Memory B cell (primary cell): ENCODE data around the gene FBXO46.

Experiments
- ATAC-seq: fragments of 150-1000 bp; cut with Tn5 transposase; 2 replicates; pipeline ENCODE4 v1.10.0; 2021; ENCODE audit warnings: low read depth, mild to moderate bottlenecking, moderate library complexity
- DNase-seq, 2 donors: peaks; one replicate each; pipeline ENCODE4 v3.0.0; 2022; ENCODE audit warnings: low spot score in 2 of 2
- H3K27ac Mint-ChIP-seq: one replicate; pipeline ENCODE4 v1.8.0; 2022; ENCODE audit warnings: mild to moderate bottlenecking, moderate library complexity, mixed read lengths
- H3K27me3 Mint-ChIP-seq: one replicate; pipeline ENCODE4 v1.8.0; 2022; ENCODE audit warnings: mixed read lengths
- H3K36me3 Mint-ChIP-seq: one replicate; pipeline ENCODE4 v1.8.0; 2022; ENCODE audit warnings: mild to moderate bottlenecking, mixed read lengths
- H3K4me1 Mint-ChIP-seq: one replicate; pipeline ENCODE4 v1.8.0; 2022; ENCODE audit warnings: mixed read lengths
- H3K4me3 Mint-ChIP-seq: one replicate; pipeline ENCODE4 v1.8.0; 2022; ENCODE audit warnings: mild to moderate bottlenecking, moderate library complexity, mixed read lengths
- H3K9me3 Mint-ChIP-seq: one replicate; pipeline ENCODE4 v1.8.0; 2022; ENCODE audit warnings: mixed read lengths

The FBXO46 gene

GRCh38 chr19:45768984-45769782, 38.5 kb upstream of the FBXO46 start, which contains the start of gene SIX5:
SIX5 (minus strand) TSS chr19:45769252; CDS start chr19:45768844, 408 bp downstream.
- Mint-ChIP-seq H3K27me3 (peaks cover 12% of the 10 kb centered on the region), H3K27ac (peak within 1 kb of the TSS; percentile 85), H3K36me3 (no peaks in the 10 kb centered on the region), H3K9me3 (no peaks in the 10 kb centered on the region), H3K4me3 (peak within 1 kb of the TSS; percentile 93), H3K4me1 (peaks cover 19% of the 10 kb centered on the region)
- peak; percentile 83 to 96 for DNase-seq
- peak; percentile 67 for ATAC-seq

DNA sequence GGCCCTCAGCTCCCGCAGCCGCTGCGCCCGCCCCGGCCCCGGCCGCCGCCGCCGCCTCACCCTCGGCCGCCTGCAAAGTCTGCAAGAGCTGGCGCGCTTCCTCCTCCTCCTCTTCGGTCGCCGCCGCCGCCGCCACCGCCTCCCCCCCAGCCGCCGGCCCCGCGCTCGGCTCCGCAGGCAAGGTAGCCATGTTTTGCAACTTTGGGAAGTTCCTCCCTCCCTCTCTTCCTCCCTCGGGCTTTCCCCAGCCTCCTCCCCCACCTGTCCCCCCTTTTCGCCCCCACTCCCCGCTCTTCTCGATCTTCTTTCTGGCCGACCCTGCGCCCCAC, 37.9 kb upstream of the FBXO46 start:
- Mint-ChIP-seq H3K4me3 (peak overlapping the region; percentile 93), H3K36me3 (no peaks in the 10 kb centered on the region), H3K9me3 (no peaks in the 10 kb centered on the region), H3K27me3 (peaks cover 12% of the 10 kb centered on the region), H3K4me1 (peaks cover 19% of the 10 kb centered on the region), H3K27ac (peak overlapping the region; percentile 85)
- DNase-seq (peak; percentile 41 to 54), ATAC-seq (no peak)

GRCh38 chr19:45767881-45768654, 37.4 kb upstream of the FBXO46 start:
- H3K27me3 Mint-ChIP-seq = peaks cover 12% of the 10 kb centered on the region
- DNase-seq = peak in 1 of 2 donors; percentile 50

GRCh38 chr19:45767410-45767880, 36.7 kb upstream of the FBXO46 start:
- Mint-ChIP-seq H3K27me3 (peaks cover 12% of the 10 kb centered on the region), H3K36me3 (no peaks in the 10 kb centered on the region), H3K9me3 (no peaks in the 10 kb centered on the region), H3K4me1 (peaks cover 18% of the 10 kb centered on the region), H3K27ac (no peak overlapping the region), H3K4me3 (peak overlapping the region; percentile 76)
- DNase-seq (no peak), ATAC-seq (no peak)

More at GRCh38 chr19:45767881-45768654, 37.4 kb upstream of the FBXO46 start:
- no peak for ATAC-seq
- Mint-ChIP-seq H3K27ac (no peak overlapping the region), H3K4me3 (peak overlapping the region; percentile 81), H3K36me3 (no peaks in the 10 kb centered on the region), H3K9me3 (no peaks in the 10 kb centered on the region), H3K4me1 (peaks cover 19% of the 10 kb centered on the region)

DNA sequence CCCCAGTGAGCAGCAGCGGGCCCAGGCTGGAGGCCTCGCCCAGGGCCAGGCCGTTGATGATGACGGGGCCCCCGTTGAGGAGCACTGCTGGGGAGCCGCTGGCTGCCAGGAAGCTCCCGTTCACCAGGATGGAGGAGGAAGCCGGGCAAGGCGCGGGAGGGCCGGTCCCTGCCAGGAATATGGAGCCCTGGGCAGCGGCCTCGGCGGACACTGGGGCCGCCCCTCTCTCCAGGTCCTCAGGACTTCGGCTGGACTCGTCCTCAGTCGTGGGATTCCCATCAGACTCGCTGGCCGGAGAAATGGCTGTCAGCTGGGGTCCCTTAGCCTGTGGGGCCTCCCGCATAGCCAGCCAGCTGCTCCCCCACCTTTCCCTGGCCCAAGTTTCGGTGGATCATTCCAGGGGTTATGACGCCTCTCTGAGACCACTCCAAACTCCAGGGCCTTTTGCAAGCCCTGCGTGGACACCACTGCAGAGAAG, 36.2 kb upstream of the FBXO46 start:
- Mint-ChIP-seq H3K4me1 (peaks cover 14% of the 10 kb centered on the region), H3K27ac (no peak overlapping the region), H3K4me3 (peak overlapping the region; percentile 76), H3K27me3 (peaks cover 13% of the 10 kb centered on the region), H3K9me3 (no peaks in the 10 kb centered on the region), H3K36me3 (no peaks in the 10 kb centered on the region)
- DNase-seq = no peak
- no peak for ATAC-seq

DNA sequence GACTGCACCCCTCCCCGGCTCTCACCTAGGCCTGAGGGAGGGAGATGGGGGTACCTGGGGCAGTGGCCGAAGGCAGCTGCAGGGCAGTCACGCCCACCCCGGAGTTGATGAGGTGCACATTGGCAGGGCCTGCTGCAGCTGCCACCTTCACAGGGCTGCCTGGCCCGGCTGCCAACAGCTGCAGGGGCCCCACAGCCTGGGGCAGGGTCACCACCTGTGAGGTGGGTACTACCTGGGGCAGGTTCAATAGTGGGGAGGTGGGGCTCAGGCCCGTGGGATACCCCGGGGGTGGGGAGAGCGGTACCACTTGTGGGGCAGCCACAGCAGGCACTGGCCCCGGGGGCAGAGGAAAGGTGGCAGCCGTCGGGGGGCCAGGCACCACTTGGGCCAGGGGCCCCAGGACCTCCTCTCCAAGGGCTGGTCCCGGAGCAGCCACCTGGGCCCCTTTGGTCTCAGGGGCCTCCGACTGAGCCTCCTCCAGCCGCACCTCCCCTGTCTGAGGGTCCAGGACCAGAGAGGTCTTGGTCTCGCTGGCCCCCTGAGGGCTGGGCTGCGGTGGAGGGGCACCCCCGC, 35.7 kb upstream of the FBXO46 start:
- Mint-ChIP-seq H3K27ac (no peak overlapping the region), H3K4me3 (no peak overlapping the region), H3K36me3 (no peaks in the 10 kb centered on the region), H3K27me3 (peaks cover 13% of the 10 kb centered on the region), H3K4me1 (peaks cover 14% of the 10 kb centered on the region), H3K9me3 (no peaks in the 10 kb centered on the region)
- ATAC-seq (no peak), DNase-seq (no peak)

DNA sequence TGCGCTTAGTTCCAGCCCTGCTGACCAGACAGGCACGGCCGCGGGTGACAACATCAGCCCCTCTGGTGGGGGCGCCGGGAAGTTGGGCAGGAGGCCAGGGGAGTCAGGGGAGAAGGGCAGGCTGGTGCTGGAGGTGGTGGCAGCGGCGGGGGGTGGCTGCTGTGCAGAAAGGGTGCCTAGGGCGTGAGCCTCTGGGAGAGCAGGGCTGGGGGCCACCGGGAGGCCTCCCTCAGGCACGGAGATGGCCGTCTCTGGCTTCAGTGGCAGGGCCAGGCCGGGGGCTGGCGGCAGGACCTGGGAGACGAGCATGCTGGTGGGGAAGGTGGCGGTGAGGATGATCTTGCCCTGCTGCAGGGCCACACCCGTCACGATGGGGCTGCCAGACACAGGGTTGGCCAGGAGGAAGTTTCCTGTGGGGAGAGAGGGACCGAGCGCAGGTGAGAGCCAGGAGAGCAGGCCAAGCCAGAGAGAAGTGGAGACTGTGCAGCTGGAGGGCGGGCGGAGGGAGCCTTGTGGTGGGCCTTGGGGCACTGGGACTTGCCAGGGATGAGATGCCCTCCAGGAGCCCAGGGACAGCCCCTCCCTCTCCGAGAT, 35.1 kb upstream of the FBXO46 start:
- no peak overlapping the region for H3K27ac Mint-ChIP-seq
- ATAC-seq (no peak), DNase-seq (no peak)
- no peak overlapping the region for H3K4me3 Mint-ChIP-seq
- H3K4me1 Mint-ChIP-seq = peaks cover 10% of the 10 kb centered on the region
- peaks cover 13% of the 10 kb centered on the region for H3K27me3 Mint-ChIP-seq
- H3K36me3 Mint-ChIP-seq = no peaks in the 10 kb centered on the region
- no peaks in the 10 kb centered on the region for H3K9me3 Mint-ChIP-seq

DNA sequence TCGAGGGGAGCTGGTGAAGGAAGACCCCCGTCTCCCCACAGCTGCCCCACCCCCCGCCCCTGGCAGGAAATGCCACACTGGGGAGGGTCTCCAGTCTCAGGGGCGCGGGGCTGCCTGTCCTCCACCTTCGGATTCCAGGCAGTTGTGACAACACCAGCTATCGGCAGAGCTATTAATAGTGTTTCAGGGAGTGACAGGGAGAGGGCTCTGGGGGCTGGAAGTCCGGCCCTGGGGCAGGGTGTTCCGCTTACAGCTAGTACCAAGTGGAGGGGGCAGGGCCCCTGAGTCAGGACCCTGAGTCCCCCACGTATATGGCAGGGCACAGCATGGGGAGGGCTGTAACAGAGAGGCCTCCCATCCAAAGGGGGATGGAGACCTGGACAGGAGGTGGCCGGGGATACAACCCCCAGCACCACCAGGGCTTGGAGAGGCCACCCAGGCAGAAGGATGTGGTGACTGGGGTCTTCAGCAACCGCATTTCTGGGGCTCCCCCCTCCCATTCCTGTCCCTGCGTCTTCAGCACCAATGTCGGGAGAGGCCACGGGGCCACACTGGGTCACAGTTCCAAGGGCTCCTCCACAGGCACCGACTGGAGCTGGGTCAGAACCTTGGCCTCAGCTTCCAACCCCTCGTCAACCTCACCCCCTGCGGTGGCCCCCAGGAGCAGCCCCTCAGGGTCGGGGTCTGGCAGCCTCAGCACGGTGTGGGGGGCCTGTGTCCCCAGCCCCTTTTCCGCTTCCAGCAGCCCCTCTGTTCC, 34.4 kb upstream of the FBXO46 start:
- H3K36me3 Mint-ChIP-seq = no peaks in the 10 kb centered on the region
- ATAC-seq (no peak), DNase-seq (no peak)
- H3K4me1 Mint-ChIP-seq = peaks cover 7% of the 10 kb centered on the region
- H3K27ac Mint-ChIP-seq = no peak overlapping the region
- H3K27me3 Mint-ChIP-seq = peaks cover 13% of the 10 kb centered on the region
- no peaks in the 10 kb centered on the region for H3K9me3 Mint-ChIP-seq
- peak overlapping the region; percentile 8 for H3K4me3 Mint-ChIP-seq

- Mint-ChIP-seq H3K4me1 (peaks cover 7% of the 10 kb centered on the region), H3K36me3 (no peaks in the 10 kb centered on the region), H3K27ac (no peak overlapping the region)
Observed at GRCh38 chr19:45764475-45764874, 33.8 kb upstream of the FBXO46 start.

DNA sequence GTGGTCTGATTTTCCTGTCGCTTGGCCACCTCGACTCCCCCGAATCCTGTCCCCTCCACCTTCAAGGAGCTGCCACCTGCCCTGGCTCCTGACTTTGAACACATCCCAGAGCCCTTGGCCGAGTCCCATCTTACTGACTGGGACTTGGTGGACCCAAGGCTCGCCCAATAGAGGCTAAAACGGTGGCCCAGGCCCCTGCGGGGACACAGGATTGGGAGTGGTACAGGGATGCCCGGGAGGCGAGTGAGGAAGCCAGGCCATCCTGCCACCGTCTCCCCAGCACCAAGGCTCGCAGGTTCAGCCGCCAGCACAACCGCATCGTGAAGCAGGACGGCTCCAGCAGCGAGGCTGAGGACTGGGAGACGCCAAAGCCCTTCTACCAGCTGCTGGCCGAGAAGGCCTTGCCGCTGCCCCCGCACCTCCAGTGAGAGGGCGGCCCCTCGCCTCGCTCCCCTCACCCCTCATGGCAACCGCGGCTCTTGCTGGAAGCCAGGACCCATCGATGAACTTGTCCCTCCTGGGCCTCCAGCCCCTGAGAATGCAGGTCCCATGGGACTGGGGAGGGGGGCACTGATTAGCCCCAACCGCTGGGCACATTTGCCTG, 33.1 kb upstream of the FBXO46 start:
- no peak overlapping the region for H3K4me3 Mint-ChIP-seq
- no peaks in the 10 kb centered on the region for H3K9me3 Mint-ChIP-seq
- no peaks in the 10 kb centered on the region for H3K36me3 Mint-ChIP-seq

More at GRCh38 chr19:45764475-45764874, 33.8 kb upstream of the FBXO46 start:
- ATAC-seq (no peak), DNase-seq (no peak)
- peaks cover 13% of the 10 kb centered on the region for H3K27me3 Mint-ChIP-seq
- no peak overlapping the region for H3K4me3 Mint-ChIP-seq
- no peaks in the 10 kb centered on the region for H3K9me3 Mint-ChIP-seq

GRCh38 chr19:45762870-45763631, 32.4 kb upstream of the FBXO46 start:
- no peak for DNase-seq
- no peak for ATAC-seq
- H3K27ac Mint-ChIP-seq = no peak overlapping the region
- H3K9me3 Mint-ChIP-seq = no peaks in the 10 kb centered on the region
- H3K36me3 Mint-ChIP-seq = no peaks in the 10 kb centered on the region
- peaks cover 3% of the 10 kb centered on the region for H3K4me1 Mint-ChIP-seq
- peaks cover 13% of the 10 kb centered on the region for H3K27me3 Mint-ChIP-seq
- H3K4me3 Mint-ChIP-seq = no peak overlapping the region

More for the DNA sequence above, 33.1 kb upstream of the FBXO46 start:
- Mint-ChIP-seq H3K27ac (no peak overlapping the region), H3K27me3 (peaks cover 13% of the 10 kb centered on the region), H3K4me1 (peaks cover 5% of the 10 kb centered on the region)
- no peak for DNase-seq
- no peak for ATAC-seq

DNA sequence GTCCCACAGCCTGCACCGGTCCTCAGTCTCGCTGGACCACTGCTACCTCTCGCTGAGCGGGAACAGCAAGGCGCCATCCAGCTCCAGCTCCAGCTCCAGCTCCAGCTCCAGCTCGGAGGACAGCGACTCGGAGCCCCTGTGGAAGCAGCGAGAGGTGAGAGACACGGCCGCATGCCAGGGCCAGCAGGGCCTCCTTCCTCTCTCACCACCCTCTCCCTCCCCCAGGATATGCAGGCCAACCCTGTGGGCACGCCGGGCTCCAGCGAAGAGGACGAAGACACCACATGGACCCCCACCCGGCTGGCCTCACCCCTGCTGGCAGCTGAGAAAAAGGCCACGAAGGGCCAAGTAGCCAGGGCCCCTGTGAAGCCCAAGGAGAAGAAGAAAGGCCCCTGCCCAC, 31.0 kb upstream of the FBXO46 start:
- DNase-seq (no peak), ATAC-seq (no peak)
- Mint-ChIP-seq H3K27me3 (peaks cover 11% of the 10 kb centered on the region), H3K36me3 (no peaks in the 10 kb centered on the region), H3K4me3 (no peak overlapping the region), H3K27ac (no peak overlapping the region), H3K9me3 (no peaks in the 10 kb centered on the region), H3K4me1 (no peaks in the 10 kb centered on the region)
